B cell (primary cell): Measurements from ENCODE around the gene PLK3. TPM values are rescaled to one million over a fixed set of nuclear protein-coding genes. Genes with fewer than 3 reads are reported as not detected.

ENCODE experiments used
- ATAC-seq: fragments of 200-7000 bp; cut with Tn5 transposase; one replicate; pipeline ENCODE4 v1.10.0; 2021; ENCODE audit warnings: low read depth, mild to moderate bottlenecking, moderate number of reproducible peaks, moderate library complexity
- CTCF ChIA-PET: fragments of 350-600 bp; sonication (Branson Sonifier 250); formaldehyde crosslinking; loops from one replicate; lab custom pipeline; 2021; ENCODE audit warnings: antibody characterized with exemption, inconsistent platforms; lab: Charles Lee
- POLR2A ChIA-PET: fragments of 350-600 bp; sonication (Branson Sonifier 250); formaldehyde crosslinking; loops from one replicate; lab custom pipeline; 2021; ENCODE audit warnings: antibody characterized with exemption; lab: Charles Lee
- DNase-seq: peaks from one replicate; pipeline ENCODE4 v3.0.0; 2013
- H2AFZ ChIP-seq: 2 replicates; pipeline ENCODE4 v1.6.1; 2012; ENCODE audit warnings: mild to moderate bottlenecking, low read depth, low read length; ENCODE audit not compliant: insufficient read depth, poor library complexity, severe bottlenecking
- H3K27ac ChIP-seq, 2 donors: 1 replicate in 1 of 2; 2 replicates in 1 of 2; pipeline ENCODE4 v1.5.1; 2012 to 2013; ENCODE audit warnings: low read length in 2 of 2, mild to moderate bottlenecking in 2 of 2, moderate library complexity in 1 of 2
- H3K27me3 ChIP-seq, 4 experiments: fragments of 200-600 bp in 1 of 4; sonication (generic) in 1 of 4; replicated peaks in 1 of 4; 1 replicate in 2 of 4; 2 replicates in 2 of 4; pipeline versions ENCODE4 v1.6.1 to v1.7.0; 2013 to 2016; ENCODE audit warnings: low read length in 3 of 4, mild to moderate bottlenecking in 2 of 4, mixed read lengths in 1 of 4, moderate library complexity in 1 of 4; ENCODE audit not compliant: insufficient read depth in 4 of 4, control insufficient read depth in 3 of 4; ENCODE audit errors: control extremely low read depth in 1 of 4
- H3K36me3 ChIP-seq, 2 experiments: replicated peaks in 1 of 2; 1 replicate in 1 of 2; 2 replicates in 1 of 2; pipeline versions ENCODE4 v1.6.1 to v1.7.1; 2013; ENCODE audit warnings: low read length in 1 of 2; ENCODE audit not compliant: insufficient read depth in 2 of 2, control insufficient read depth in 1 of 2; ENCODE audit errors: control extremely low read depth in 1 of 2, extremely low read depth in 1 of 2
- H3K4me1 ChIP-seq, 2 donors: fragments of 200-600 bp in 1 of 2; sonication (generic) in 1 of 2; 1 replicate in 1 of 2; 2 replicates in 1 of 2; pipeline versions ENCODE4 v1.5.1 to v1.6.1; 2013 to 2017; ENCODE audit warnings: low read length in 2 of 2; ENCODE audit not compliant: control insufficient read depth in 2 of 2, insufficient read depth in 2 of 2
- H3K4me2 ChIP-seq: replicated peaks from 2 replicates; pipeline ENCODE3; 2012; ENCODE audit warnings: mild to moderate bottlenecking, low read depth, low read length; ENCODE audit not compliant: poor library complexity, severe bottlenecking
- H3K4me3 ChIP-seq, 5 experiments: fragments of 200-600 bp in 1 of 5; sonication (generic) in 1 of 5; 1 replicate in 3 of 5; 2 replicates in 2 of 5; pipeline versions ENCODE4 v1.5.1 to v1.7.0; 2011 to 2016; ENCODE audit warnings: low read length in 4 of 5, mild to moderate bottlenecking in 4 of 5, low read depth in 2 of 5, control low read depth in 1 of 5, moderate library complexity in 1 of 5; ENCODE audit not compliant: insufficient read depth in 1 of 5; ENCODE audit errors: control extremely low read depth in 1 of 5, extremely low read depth in 1 of 5
- H3K79me2 ChIP-seq: fragments of 200-600 bp; sonication (generic); one replicate; pipeline ENCODE4 v1.6.0; 2016; ENCODE audit warnings: low read length; ENCODE audit not compliant: control insufficient read depth, insufficient read depth
- H3K9ac ChIP-seq: fragments of 200-600 bp; sonication (generic); 2 replicates; pipeline ENCODE4 v1.6.1; 2017; ENCODE audit warnings: mild to moderate bottlenecking, low read length, moderate library complexity
- H3K9me3 ChIP-seq, 3 donors: one replicate each; pipeline versions ENCODE4 v1.6.1 to v1.7.1; 2013; ENCODE audit warnings: low read length in 2 of 3; ENCODE audit not compliant: control insufficient read depth in 2 of 3, insufficient read depth in 1 of 3; ENCODE audit errors: control extremely low read depth in 1 of 3
- H4K20me1 ChIP-seq: 2 replicates; pipeline ENCODE4 v1.6.0; 2012; ENCODE audit warnings: mild to moderate bottlenecking, low read length; ENCODE audit not compliant: insufficient read depth, control insufficient read depth, poor library complexity, severe bottlenecking
- H3K27ac Mint-ChIP-seq: one replicate; pipeline ENCODE4 v1.8.0; 2021; ENCODE audit warnings: mixed read lengths
- H3K27me3 Mint-ChIP-seq: one replicate; pipeline ENCODE4 v1.8.0; 2021; ENCODE audit warnings: mixed read lengths
- H3K4me1 Mint-ChIP-seq: one replicate; pipeline ENCODE4 v1.8.0; 2021; ENCODE audit warnings: mixed read lengths
- H3K4me3 Mint-ChIP-seq: one replicate; pipeline ENCODE4 v1.8.0; 2021; ENCODE audit warnings: mixed read lengths
- H3K9me3 Mint-ChIP-seq: one replicate; pipeline ENCODE4 v1.8.0; 2022; ENCODE audit warnings: mixed read lengths; ENCODE audit not compliant: insufficient read depth
- EZH2 ChIP-seq: IDR thresholded peaks from 2 replicates; pipeline ENCODE4 v1.6.1; 2012; ENCODE audit warnings: borderline replicate concordance, low read depth, mild to moderate bottlenecking, moderate library complexity, low read length; ENCODE audit not compliant: insufficient read depth, poor library complexity, severe bottlenecking
- WGBS: methylation state at CpG from one replicate; pipeline ENCODE4 v1.1.5; 2013; ENCODE audit warnings: missing lambda C conversion rate; ENCODE audit not compliant: insufficient coverage; 5-methylcytosine and 5-hydroxymethylcytosine counted together
- intact Hi-C: fragments of 100-400 bp; cut with micrococcal nuclease; formaldehyde crosslinking; loops from one replicate; pipeline ENCODE4 v1.10.0; 2022
- polyA plus RNA-seq: library from polyadenylated mRNA; depleted of rRNA; stranded (reverse); fragments of >200 nt; gene quantifications from 2 replicates; pipeline ENCODE4 v1.2.3, GENCODE V29; 2012
- total RNA-seq, 2 donors: library from RNA; stranded (reverse); fragments of 120-200 nt in 1 of 2; gene quantifications; 1 replicate in 1 of 2; 2 replicates in 1 of 2; pipeline versions ENCODE4 v1.2.3 to v1.2.4, GENCODE V29; 2013 to 2022
- TF ChIP-seq, protein P1 (sequence below): fragments of 200-600 bp; IDR thresholded peaks from one replicate; pipeline ENCODE4 v1.8.0; 2022; ENCODE audit warnings: antibody characterized with exemption, mild to moderate bottlenecking

PLK3 gene
- total and polyA plus RNA-seq, 2 donors (not counting 1 experiment from before 2014, with no cell fraction given): 35.9 to 93.5 TPM

GRCh38 chr1:44842862-44843655 lies 42.9 kb downstream of the PLK3 start, which contains the start of gene PTCH2:
Gene PTCH2, minus strand, starts transcription at chr1:44843253. Its CDS starts 321 bp downstream, at chr1:44842932.
- Histone ChIP-seq H3K4me3 (peak within 1 kb of the TSS in 4 of 5 experiments; percentile 37 to 58 (median 46)), H3K27me3 (peaks cover 0 to 11% (median 2%) of the 10 kb centered on the region in 4 experiments), H4K20me1 (no peaks in the 10 kb centered on the region), H3K9me3 (no peaks in the 10 kb centered on the region), H3K36me3 (no peaks in the 10 kb centered on the region), H2AFZ (peak within 1 kb of the TSS; percentile 73), H3K9ac (peak within 1 kb of the TSS; percentile 55), H3K79me2 (no peaks in the 10 kb centered on the region), H3K27ac (no peak within 1 kb of the TSS), H3K4me2 (peak within 1 kb of the TSS; percentile 93), H3K4me1 (peaks cover 5 to 11% of the 10 kb centered on the region in 2 donors)
- WGBS: 4% methylated on average over 69 of the region's 72 CpGs
- ChIA-PET POLR2A (interaction anchor here (0.7 to 1.4 kb wide), 2 partner anchors 24 to 162 kb away, joined by 3 read pairs; no protein-coding TSS in a partner anchor), CTCF (interaction anchor here (0.9 to 1.2 kb wide), 3 partner anchors 21 to 81 kb away, joined by 3 read pairs; partner anchors contain the start of gene RPS8)
- intact Hi-C loops: no loop called here
- peaks cover 17% of the 10 kb centered on the region for H3K27me3 Mint-ChIP-seq
- DNase-seq (peak; percentile 54), ATAC-seq (peak; percentile 81)
- no peaks in the 10 kb centered on the region for H3K9me3 Mint-ChIP-seq
- H3K4me3 Mint-ChIP-seq: peak within 1 kb of the TSS; percentile 77
- no peak for TF ChIP-seq EZH2
- H3K4me1 Mint-ChIP-seq: peaks cover 8% of the 10 kb centered on the region
- H3K27ac Mint-ChIP-seq: no peak within 1 kb of the TSS

DNA sequence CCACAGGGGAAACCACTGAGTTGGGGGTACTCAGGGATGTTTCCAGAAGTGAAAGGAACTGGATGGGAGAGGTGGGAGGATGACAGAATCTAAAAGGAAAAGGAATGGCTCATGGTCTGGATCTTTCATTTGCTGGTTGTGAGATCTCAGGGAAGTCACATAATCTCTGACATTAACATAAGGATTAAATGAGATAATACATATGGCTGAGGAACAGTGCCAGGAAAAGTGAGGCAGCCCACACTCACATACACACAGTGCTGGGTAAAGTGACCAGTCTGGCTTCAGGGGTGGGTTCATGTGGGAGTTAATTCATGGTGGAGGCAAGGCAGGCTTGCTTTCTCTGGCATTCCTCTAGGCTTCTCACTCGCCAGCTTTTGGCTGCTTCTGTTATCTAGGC lies 46.8 kb downstream of the PLK3 start:
- Mint-ChIP-seq H3K4me3 (no peak overlapping the region), H3K27ac (no peak overlapping the region), H3K9me3 (no peaks in the 10 kb centered on the region), H3K4me1 (peaks cover 12% of the 10 kb centered on the region), H3K27me3 (peaks cover 2% of the 10 kb centered on the region)
- 100% methylated on average over 1 of the region's 1 CpG for WGBS
- ChIA-PET POLR2A (no interaction called here), CTCF (no interaction called here)
- Histone ChIP-seq H2AFZ (no peak overlapping the region), H3K9me3 (no peaks in the 10 kb centered on the region), H3K79me2 (no peaks in the 10 kb centered on the region), H3K4me2 (no peak overlapping the region), H3K4me3 (no peak overlapping the region), H3K27ac (no peak overlapping the region), H3K9ac (no peak overlapping the region), H3K36me3 (peaks cover 0 to 8% of the 10 kb centered on the region in 2 experiments), H3K4me1 (peaks cover 8 to 14% of the 10 kb centered on the region in 2 donors), H4K20me1 (no peaks in the 10 kb centered on the region), H3K27me3 (peaks cover 0 to 6% (median 2%) of the 10 kb centered on the region in 4 experiments)
- TF ChIP-seq, protein P1, sequence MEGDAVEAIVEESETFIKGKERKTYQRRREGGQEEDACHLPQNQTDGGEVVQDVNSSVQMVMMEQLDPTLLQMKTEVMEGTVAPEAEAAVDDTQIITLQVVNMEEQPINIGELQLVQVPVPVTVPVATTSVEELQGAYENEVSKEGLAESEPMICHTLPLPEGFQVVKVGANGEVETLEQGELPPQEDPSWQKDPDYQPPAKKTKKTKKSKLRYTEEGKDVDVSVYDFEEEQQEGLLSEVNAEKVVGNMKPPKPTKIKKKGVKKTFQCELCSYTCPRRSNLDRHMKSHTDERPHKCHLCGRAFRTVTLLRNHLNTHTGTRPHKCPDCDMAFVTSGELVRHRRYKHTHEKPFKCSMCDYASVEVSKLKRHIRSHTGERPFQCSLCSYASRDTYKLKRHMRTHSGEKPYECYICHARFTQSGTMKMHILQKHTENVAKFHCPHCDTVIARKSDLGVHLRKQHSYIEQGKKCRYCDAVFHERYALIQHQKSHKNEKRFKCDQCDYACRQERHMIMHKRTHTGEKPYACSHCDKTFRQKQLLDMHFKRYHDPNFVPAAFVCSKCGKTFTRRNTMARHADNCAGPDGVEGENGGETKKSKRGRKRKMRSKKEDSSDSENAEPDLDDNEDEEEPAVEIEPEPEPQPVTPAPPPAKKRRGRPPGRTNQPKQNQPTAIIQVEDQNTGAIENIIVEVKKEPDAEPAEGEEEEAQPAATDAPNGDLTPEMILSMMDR: no peak
- TF ChIP-seq EZH2: no peak
- ATAC-seq: no peak
- DNase-seq: no peak
- intact Hi-C loops: no loop called here
